Spleen (tissue), 11 donors: ENCODE results near the gene DGKB. TPM values are rescaled to one million over a fixed set of nuclear protein-coding genes. Genes with fewer than 3 reads are reported as not detected.

Source experiments
- DNase-seq: peaks from one replicate; pipeline ENCODE4 v3.0.0-alpha.2; 2020
- H3K27ac ChIP-seq, 8 donors: fragments of 200-600 bp; sonication (generic) in 7 of 8; 1 replicate in 4 of 8; 2 replicates in 4 of 8; pipeline versions ENCODE4 v1.5.0 to v1.8.0; 2016 to 2021; ENCODE audit warnings: inconsistent platforms in 4 of 8, mild to moderate bottlenecking in 4 of 8, moderate library complexity in 1 of 8
- H3K27me3 ChIP-seq, 7 donors: fragments of 200-600 bp; sonication (generic) in 6 of 7; replicated peaks in 1 of 7; 1 replicate in 4 of 7; 2 replicates in 3 of 7; pipeline versions ENCODE4 v1.5.0 to v1.8.0; 2016 to 2021; ENCODE audit warnings: inconsistent platforms in 3 of 7, mild to moderate bottlenecking in 1 of 7
- H3K36me3 ChIP-seq, 6 donors: fragments of 200-600 bp; sonication (generic) in 5 of 6; 1 replicate in 4 of 6; 2 replicates in 2 of 6; pipeline versions ENCODE4 v1.5.0 to v1.8.0; 2016 to 2021; ENCODE audit warnings: inconsistent platforms in 2 of 6
- H3K4me1 ChIP-seq, 6 donors: fragments of 200-600 bp; sonication (generic) in 5 of 6; 1 replicate in 3 of 6; 2 replicates in 3 of 6; pipeline versions ENCODE4 v1.5.0 to v1.8.0; 2016 to 2021; ENCODE audit warnings: inconsistent platforms in 3 of 6
- H3K4me3 ChIP-seq, 8 donors: fragments of 200-600 bp; sonication (generic) in 7 of 8; 1 replicate in 4 of 8; 2 replicates in 4 of 8; pipeline versions ENCODE4 v1.5.0 to v1.8.0; 2016 to 2021; ENCODE audit warnings: inconsistent platforms in 4 of 8, mild to moderate bottlenecking in 4 of 8, moderate library complexity in 2 of 8
- H3K9me3 ChIP-seq, 8 donors: fragments of 200-600 bp; sonication (generic) in 7 of 8; 1 replicate in 4 of 8; 2 replicates in 4 of 8; pipeline versions ENCODE4 v1.5.0 to v1.8.0; 2016 to 2021; ENCODE audit warnings: inconsistent platforms in 4 of 8
- POLR2A ChIP-seq, 3 donors: fragments of 450-650 bp; IDR thresholded peaks; one replicate each; pipeline ENCODE4 v1.5.1; 2017; ENCODE audit warnings: antibody characterized with exemption in 3 of 3, mild to moderate bottlenecking in 1 of 3
- POLR2AphosphoS5 ChIP-seq, 3 donors: sonication (generic); formaldehyde crosslinking; IDR thresholded peaks; one replicate each; pipeline ENCODE4 v1.5.1; 2017; ENCODE audit warnings: antibody characterized with exemption in 3 of 3
- WGBS, 5 donors: extraction: QIAGEN DNeasy Blood & Tissue Kit in 3 of 5; methylation state at CpG; one replicate each; pipeline versions ENCODE4 v1.1.5 to v1.1.7; 2013 to 2018; 5-methylcytosine and 5-hydroxymethylcytosine counted together
- intact Hi-C: fragments of 100-400 bp; cut with DNase I; formaldehyde crosslinking; loops from one replicate; pipeline ENCODE4 v1.15.0; 2023; ENCODE audit warnings: low total_unique reads
- polyA plus RNA-seq, 3 donors: library from polyadenylated mRNA; stranded (reverse); fragments of 200-250 nt; gene quantifications; one replicate each; pipeline ENCODE4 v1.2.1, GENCODE V29; 2013
- total RNA-seq, 7 donors: library from RNA; depleted of rRNA in 3 of 7; stranded (reverse); fragments of >200 nt in 3 of 7; fragmentation: NEBNext Ultra II Directional in 4 of 7; extraction: Animal tissue kit (Norgen Biotek cat#: 25700) in 4 of 7; gene quantifications; one replicate each; pipeline versions ENCODE4 v1.1.0 to v1.2.1, GENCODE V29; 2016 to 2021
- TF ChIP-seq, protein P1 (sequence below), 11 experiments: fragments of 200-600 bp in 7 of 11; fragments of 450-650 bp in 4 of 11; sonication (generic) in 4 of 11; IDR thresholded peaks in 8 of 11; conservative IDR thresholded peaks in 3 of 11; 1 replicate in 7 of 11; 2 replicates in 4 of 11; pipeline versions ENCODE4 v1.4.0 to v1.8.0; 2016 to 2021; ENCODE audit warnings: antibody characterized with exemption in 11 of 11, inconsistent platforms in 4 of 11, mild to moderate bottlenecking in 1 of 11
- donor health status: healthy with polysubstance abuse.
- donor health status: DM: no; HTN: no; CAD: no; lungs with moderate emphysema.
- donor health status: DM: no; HTN: no; CAD: no.
- donor health status: Bipolar disorder and iron deficiency.
- donor health status: healthy.
- donor health status: DM: no; HTN: no; CAD: no.
- donor health status: DM: yes; HTN: yes; CAD: no.

DGKB gene
- total and polyA plus RNA-seq, 10 donors, result 0.02 to 0.26 (median 0.03) TPM; not detected in 6

DNA sequence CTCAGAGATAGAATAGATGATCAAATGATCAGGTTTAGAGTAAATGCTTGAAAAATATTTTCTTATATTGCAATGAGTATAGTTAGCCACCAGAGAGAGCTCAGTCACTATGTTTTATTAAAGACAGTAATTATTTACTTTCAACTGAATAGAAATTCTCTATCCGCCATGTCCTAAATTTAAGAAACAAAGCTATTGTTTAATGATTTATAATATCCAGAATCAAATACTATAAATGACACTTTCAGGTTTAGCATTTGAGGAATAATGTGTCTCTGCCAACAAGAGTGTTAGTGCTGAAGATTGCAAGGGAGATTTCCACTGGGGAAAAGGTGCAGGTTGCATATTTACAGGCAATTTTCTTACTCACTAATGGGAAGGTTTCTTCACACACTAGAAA is 184.7 kb downstream of the DGKB start:
- no peaks in the 10 kb centered on the region for H3K36me3 ChIP-seq
- H3K4me3 ChIP-seq, result no peak overlapping the region
- no peaks in the 10 kb centered on the region for H3K27me3 ChIP-seq
- no peak for DNase-seq
- no peaks in the 10 kb centered on the region for H3K9me3 ChIP-seq
- no peak overlapping the region for H3K27ac ChIP-seq
- intact Hi-C loops, result loop anchor here (5.0 kb wide), 1 partner anchor 294 kb away; no protein-coding TSS in a partner anchor
- WGBS, 5 donors, result 55 to 82% (median 62%) methylated on average over 1 of the region's 1 CpG
- TF ChIP-seq, protein P1, sequence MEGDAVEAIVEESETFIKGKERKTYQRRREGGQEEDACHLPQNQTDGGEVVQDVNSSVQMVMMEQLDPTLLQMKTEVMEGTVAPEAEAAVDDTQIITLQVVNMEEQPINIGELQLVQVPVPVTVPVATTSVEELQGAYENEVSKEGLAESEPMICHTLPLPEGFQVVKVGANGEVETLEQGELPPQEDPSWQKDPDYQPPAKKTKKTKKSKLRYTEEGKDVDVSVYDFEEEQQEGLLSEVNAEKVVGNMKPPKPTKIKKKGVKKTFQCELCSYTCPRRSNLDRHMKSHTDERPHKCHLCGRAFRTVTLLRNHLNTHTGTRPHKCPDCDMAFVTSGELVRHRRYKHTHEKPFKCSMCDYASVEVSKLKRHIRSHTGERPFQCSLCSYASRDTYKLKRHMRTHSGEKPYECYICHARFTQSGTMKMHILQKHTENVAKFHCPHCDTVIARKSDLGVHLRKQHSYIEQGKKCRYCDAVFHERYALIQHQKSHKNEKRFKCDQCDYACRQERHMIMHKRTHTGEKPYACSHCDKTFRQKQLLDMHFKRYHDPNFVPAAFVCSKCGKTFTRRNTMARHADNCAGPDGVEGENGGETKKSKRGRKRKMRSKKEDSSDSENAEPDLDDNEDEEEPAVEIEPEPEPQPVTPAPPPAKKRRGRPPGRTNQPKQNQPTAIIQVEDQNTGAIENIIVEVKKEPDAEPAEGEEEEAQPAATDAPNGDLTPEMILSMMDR (IDR thresholded peaks at IDR 0.05 in 8 of 11, conservative IDR thresholded peaks at IDR 0.05 in 3 of 11), result peak in 4 of 11 experiments; percentile 20 to 46 (median 44)
- TF ChIP-seq POLR2A (IDR thresholded peaks at IDR 0.05) (no peak), POLR2AphosphoS5 (IDR thresholded peaks at IDR 0.05) (no peak)
- H3K4me1 ChIP-seq, result no peaks in the 10 kb centered on the region

DNA sequence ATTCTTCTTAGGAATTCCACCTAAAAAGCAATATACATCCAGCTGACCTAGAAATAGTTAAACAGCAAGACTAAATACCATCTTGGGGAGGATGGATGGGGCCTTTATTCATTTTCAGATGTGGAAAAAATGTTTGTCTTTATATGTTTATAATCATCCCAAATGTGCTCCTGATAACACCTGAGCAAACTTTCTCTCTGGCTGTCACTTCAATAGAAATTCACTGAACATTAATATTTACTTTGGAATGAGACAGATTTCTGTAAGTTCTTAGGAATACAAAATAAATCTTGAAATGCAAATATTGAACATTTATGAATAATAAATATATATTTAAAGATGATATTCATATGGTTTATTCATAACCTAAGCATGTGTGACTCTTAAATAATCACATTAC is 185.4 kb downstream of the DGKB start:
- Histone ChIP-seq H3K36me3 (no peaks in the 10 kb centered on the region), H3K9me3 (no peaks in the 10 kb centered on the region), H3K27me3 (no peaks in the 10 kb centered on the region), H3K4me1 (no peaks in the 10 kb centered on the region), H3K27ac (no peak overlapping the region), H3K4me3 (no peak overlapping the region)
- no peak for DNase-seq
- TF ChIP-seq POLR2A (IDR thresholded peaks at IDR 0.05), result no peak
- intact Hi-C loops, result loop anchor here (5.0 kb wide), 1 partner anchor 295 kb away; no protein-coding TSS in a partner anchor

DNA sequence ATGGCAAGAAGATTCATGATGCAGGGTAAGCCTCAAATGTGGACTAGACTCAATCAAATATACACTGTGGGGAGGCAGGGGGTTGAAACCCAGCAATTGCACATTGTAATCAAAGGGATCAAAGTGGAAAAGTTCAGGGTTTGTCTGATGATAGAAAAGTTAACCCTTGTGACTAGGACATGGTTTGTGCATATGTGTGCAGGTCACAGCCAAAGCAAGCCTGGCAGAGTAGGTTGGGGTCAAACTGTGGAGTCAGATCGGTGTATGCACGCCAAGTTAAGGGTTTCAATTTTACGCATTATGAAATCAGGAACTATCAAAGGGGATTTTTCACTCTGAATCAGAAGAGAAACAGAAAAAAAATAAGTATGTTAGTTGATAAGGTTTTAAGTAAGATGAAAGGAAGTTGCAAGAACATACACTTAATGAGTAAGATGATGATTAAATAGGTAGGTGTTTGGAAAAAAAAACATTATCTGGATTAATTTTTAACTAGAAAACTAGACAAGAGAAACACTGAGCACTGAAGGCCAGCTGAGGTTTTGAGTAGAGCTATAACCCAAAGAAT is 188.3 kb downstream of the DGKB start:
- no peaks in the 10 kb centered on the region for H3K4me1 ChIP-seq
- intact Hi-C loops, result no loop called here
- H3K36me3 ChIP-seq, result no peaks in the 10 kb centered on the region
- DNase-seq, result no peak
- H3K27me3 ChIP-seq, result no peaks in the 10 kb centered on the region
- TF ChIP-seq POLR2AphosphoS5 (IDR thresholded peaks at IDR 0.05) (no peak), POLR2A (IDR thresholded peaks at IDR 0.05) (no peak)
- TF ChIP-seq, protein P1 (IDR thresholded peaks at IDR 0.05 in 8 of 11, conservative IDR thresholded peaks at IDR 0.05 in 3 of 11), result no peak
- H3K9me3 ChIP-seq, result no peaks in the 10 kb centered on the region
- WGBS, 5 donors, result 58 to 78% (median 66%) methylated on average over 3 of the region's 3 CpGs
- no peak overlapping the region for H3K27ac ChIP-seq
- H3K4me3 ChIP-seq, result no peak overlapping the region

DNA sequence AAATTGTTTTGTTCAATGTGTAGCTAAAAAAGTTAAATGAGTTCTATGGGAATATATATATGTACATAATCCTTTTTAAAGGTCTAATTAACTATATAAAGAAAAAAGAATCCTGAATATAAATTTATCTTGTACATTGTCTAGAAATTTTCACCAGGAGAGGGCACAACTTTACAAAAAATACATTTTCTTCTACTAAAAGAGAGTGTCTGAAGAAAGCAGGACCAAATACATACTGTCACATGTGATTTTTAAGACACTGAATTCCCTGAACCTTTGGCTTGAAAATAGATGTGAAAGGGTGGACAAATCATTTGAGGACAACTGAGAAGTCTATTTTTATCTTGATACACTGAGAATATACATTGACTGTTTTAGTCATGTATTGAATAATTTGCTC is 204.3 kb downstream of the DGKB start:
- Histone ChIP-seq H3K27me3 (no peaks in the 10 kb centered on the region), H3K27ac (no peak overlapping the region), H3K4me1 (no peaks in the 10 kb centered on the region), H3K4me3 (no peak overlapping the region), H3K36me3 (no peaks in the 10 kb centered on the region), H3K9me3 (no peaks in the 10 kb centered on the region)
- intact Hi-C loops, result no loop called here
- no peak for DNase-seq
- TF ChIP-seq POLR2A (IDR thresholded peaks at IDR 0.05), result no peak
- TF ChIP-seq, protein P1 (IDR thresholded peaks at IDR 0.05 in 8 of 11, conservative IDR thresholded peaks at IDR 0.05 in 3 of 11), result no peak
- TF ChIP-seq POLR2AphosphoS5 (IDR thresholded peaks at IDR 0.05), result no peak

DNA sequence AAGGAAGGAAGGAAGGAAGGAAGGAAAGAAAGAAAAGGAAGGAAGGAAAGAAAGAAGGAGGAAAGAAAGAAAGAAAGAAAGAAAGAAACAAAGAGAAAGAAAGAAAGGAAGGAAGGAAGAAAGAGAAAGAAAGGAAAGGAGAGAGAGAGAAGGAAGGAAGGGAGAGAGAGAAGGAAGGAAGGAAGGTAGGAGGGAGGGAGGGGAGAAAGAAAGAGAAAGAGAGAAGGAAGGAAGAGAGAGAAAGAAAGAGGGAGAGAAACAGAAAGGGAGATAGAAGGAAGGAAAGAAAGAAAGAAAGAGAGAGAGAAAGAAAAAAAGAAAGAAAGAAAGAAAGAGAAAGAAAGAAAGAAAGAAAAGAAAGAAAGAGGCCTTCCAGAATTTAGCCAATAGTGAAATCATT is 204.9 kb downstream of the DGKB start:
- Histone ChIP-seq H3K4me1 (no peaks in the 10 kb centered on the region), H3K9me3 (no peaks in the 10 kb centered on the region), H3K27ac (no peak overlapping the region), H3K27me3 (no peaks in the 10 kb centered on the region), H3K4me3 (no peak overlapping the region), H3K36me3 (no peaks in the 10 kb centered on the region)
- intact Hi-C loops, result no loop called here
- DNase-seq, result no peak
- TF ChIP-seq, protein P1 (IDR thresholded peaks at IDR 0.05 in 8 of 11, conservative IDR thresholded peaks at IDR 0.05 in 3 of 11), result no peak
- TF ChIP-seq POLR2AphosphoS5 (IDR thresholded peaks at IDR 0.05), result no peak
- TF ChIP-seq POLR2A (IDR thresholded peaks at IDR 0.05), result no peak
